ENCODE results near the gene UBE2I. TPM values are rescaled to one million over a fixed set of nuclear protein-coding genes. Genes with fewer than 3 reads are reported as not detected.

Gene UBE2I
- total and polyA plus RNA-seq, 5 donors, result 73.5 to 95.3 (median 86.2) TPM

GRCh38 chr16:1340730-1341494 is 31.5 kb downstream of the UBE2I start:
- ATAC-seq (no peak), DNase-seq (peak in 1 of 3 donors; percentile 36)
- intact Hi-C loops (cut with DNase I), result no loop called here
- H3K4me3 ChIP-seq (ENCODE audit: low read length), result no peak overlapping the region
- H3K4me1 ChIP-seq (ENCODE audit: control insufficient read depth, insufficient read depth, low read length), result peaks cover 2% of the 10 kb centered on the region
- no peaks in the 10 kb centered on the region for H3K9me3 ChIP-seq (ENCODE audit: control insufficient read depth, low read length)
- H3K27me3 ChIP-seq (ENCODE audit: control insufficient read depth, insufficient read depth), result no peaks in the 10 kb centered on the region
- WGBS, result 85% methylated on average over 36 of the region's 36 CpGs
- H3K27ac ChIP-seq (ENCODE audit: low read length), result no peak overlapping the region

- no peak for DNase-seq
- no peaks in the 10 kb centered on the region for H3K9me3 ChIP-seq (ENCODE audit: control insufficient read depth, low read length)
- H3K4me3 ChIP-seq (ENCODE audit: low read length), result no peak overlapping the region
- H3K27me3 ChIP-seq (ENCODE audit: control insufficient read depth, insufficient read depth), result no peaks in the 10 kb centered on the region
- WGBS, result 88% methylated on average over 39 of the region's 39 CpGs
- H3K27ac ChIP-seq (ENCODE audit: low read length), result no peak overlapping the region
- ATAC-seq, result no peak
- peaks cover 2% of the 10 kb centered on the region for H3K4me1 ChIP-seq (ENCODE audit: control insufficient read depth, insufficient read depth, low read length)
- intact Hi-C loops (cut with DNase I), result no loop called here
These were observed 32.3 kb downstream of the UBE2I start for GRCh38 chr16:1341495-1342420.

GRCh38 chr16:1342526-1343427 is 33.3 kb downstream of the UBE2I start:
- Histone ChIP-seq H3K27me3 (ENCODE audit: control insufficient read depth, insufficient read depth) (no peaks in the 10 kb centered on the region), H3K27ac (ENCODE audit: low read length) (no peak overlapping the region), H3K4me3 (ENCODE audit: low read length) (no peak overlapping the region), H3K9me3 (ENCODE audit: control insufficient read depth, low read length) (no peaks in the 10 kb centered on the region), H3K4me1 (ENCODE audit: control insufficient read depth, insufficient read depth, low read length) (peaks cover 2% of the 10 kb centered on the region)
- 16% methylated on average over 49 of the region's 49 CpGs for WGBS
- peak; percentile 89 to 96 (median 94) for DNase-seq
- peak; percentile 92 to 94 for ATAC-seq
- intact Hi-C loops (cut with DNase I), result no loop called here

- H3K27me3 ChIP-seq (ENCODE audit: control insufficient read depth, insufficient read depth), result no peaks in the 10 kb centered on the region
- H3K4me3 ChIP-seq (ENCODE audit: low read length), result no peak overlapping the region
- no peak overlapping the region for H3K27ac ChIP-seq (ENCODE audit: low read length)
- intact Hi-C loops (cut with DNase I), result no loop called here
- H3K4me1 ChIP-seq (ENCODE audit: control insufficient read depth, insufficient read depth, low read length), result peaks cover 2% of the 10 kb centered on the region
- WGBS, result 64% methylated on average over 44 of the region's 44 CpGs
- H3K9me3 ChIP-seq (ENCODE audit: control insufficient read depth, low read length), result no peaks in the 10 kb centered on the region
- peak in 1 of 3 donors; percentile 62 for DNase-seq
- no peak for ATAC-seq
These were observed 34.2 kb downstream of the UBE2I start for GRCh38 chr16:1343428-1344242.

- no peak for ATAC-seq
These were observed 35.1 kb downstream of the UBE2I start for GRCh38 chr16:1344499-1344898.

GRCh38 chr16:1345087-1345486 is 35.7 kb downstream of the UBE2I start:
- 62% methylated on average over 11 of the region's 11 CpGs for WGBS
- Histone ChIP-seq H3K4me1 (ENCODE audit: control insufficient read depth, insufficient read depth, low read length) (peaks cover 2% of the 10 kb centered on the region), H3K27me3 (ENCODE audit: control insufficient read depth, insufficient read depth) (no peaks in the 10 kb centered on the region), H3K9me3 (ENCODE audit: control insufficient read depth, low read length) (no peaks in the 10 kb centered on the region), H3K4me3 (ENCODE audit: low read length) (no peak overlapping the region), H3K27ac (ENCODE audit: low read length) (no peak overlapping the region)
- DNase-seq, result no peak
- ATAC-seq, result no peak
- intact Hi-C loops (cut with DNase I), result no loop called here

More at GRCh38 chr16:1344499-1344898, 35.1 kb downstream of the UBE2I start:
- 89% methylated on average over 14 of the region's 14 CpGs for whole genome bisulfite sequencing
- no peaks in the 10 kb centered on the region for H3K9me3 ChIP-seq (ENCODE audit: control insufficient read depth, low read length)
- no peaks in the 10 kb centered on the region for H3K27me3 ChIP-seq (ENCODE audit: control insufficient read depth, insufficient read depth)
- intact Hi-C loops (cut with DNase I), result no loop called here
- peaks cover 2% of the 10 kb centered on the region for H3K4me1 ChIP-seq (ENCODE audit: control insufficient read depth, insufficient read depth, low read length)
- no peak overlapping the region for H3K4me3 ChIP-seq (ENCODE audit: low read length)
- peak in 1 of 3 donors; percentile 29 for DNase-seq
- no peak overlapping the region for H3K27ac ChIP-seq (ENCODE audit: low read length)

- DNase-seq (peak in 1 of 3 donors; percentile 44), ATAC-seq (no peak)
- Histone ChIP-seq H3K4me3 (ENCODE audit: low read length) (no peak overlapping the region), H3K27ac (ENCODE audit: low read length) (no peak overlapping the region), H3K27me3 (ENCODE audit: control insufficient read depth, insufficient read depth) (no peaks in the 10 kb centered on the region), H3K4me1 (ENCODE audit: control insufficient read depth, insufficient read depth, low read length) (peaks cover 6% of the 10 kb centered on the region), H3K9me3 (ENCODE audit: control insufficient read depth, low read length) (no peaks in the 10 kb centered on the region)
- intact Hi-C loops (cut with DNase I), result no loop called here
- WGBS, result 73% methylated on average over 31 of the region's 31 CpGs
These were observed 36.4 kb downstream of the UBE2I start for GRCh38 chr16:1345651-1346421.

GRCh38 chr16:1346422-1347285 is 37.2 kb downstream of the UBE2I start:
- H3K27me3 ChIP-seq (ENCODE audit: control insufficient read depth, insufficient read depth), result no peaks in the 10 kb centered on the region
- H3K4me1 ChIP-seq (ENCODE audit: control insufficient read depth, insufficient read depth, low read length), result peaks cover 6% of the 10 kb centered on the region
- no peak overlapping the region for H3K4me3 ChIP-seq (ENCODE audit: low read length)
- WGBS, result 74% methylated on average over 34 of the region's 34 CpGs
- intact Hi-C loops (cut with DNase I), result no loop called here
- H3K9me3 ChIP-seq (ENCODE audit: control insufficient read depth, low read length), result no peaks in the 10 kb centered on the region
- H3K27ac ChIP-seq (ENCODE audit: low read length), result no peak overlapping the region
- DNase-seq (peak in 1 of 3 donors; percentile 40), ATAC-seq (no peak)

- 90% methylated on average over 31 of the region's 31 CpGs for WGBS
- no peaks in the 10 kb centered on the region for H3K9me3 ChIP-seq (ENCODE audit: control insufficient read depth, low read length)
- H3K27ac ChIP-seq (ENCODE audit: low read length), result no peak overlapping the region
- peak in 1 of 3 donors; percentile 44 for DNase-seq
- peaks cover 6% of the 10 kb centered on the region for H3K4me1 ChIP-seq (ENCODE audit: control insufficient read depth, insufficient read depth, low read length)
- no peak overlapping the region for H3K4me3 ChIP-seq (ENCODE audit: low read length)
- no peak for ATAC-seq
- intact Hi-C loops (cut with DNase I), result no loop called here
- H3K27me3 ChIP-seq (ENCODE audit: control insufficient read depth, insufficient read depth), result no peaks in the 10 kb centered on the region
These were observed 37.9 kb downstream of the UBE2I start for GRCh38 chr16:1347286-1347855.

All from right cardiac atrium (tissue), 5 donors.